Measurements from ENCODE around the gene PTPRU.
A peak's percentile ranks its signal among the peaks of the same experiment; 100 is the strongest.
"Not testable (repeated sequence)": the region's sequence is repeated elsewhere in the genome, so short reads cannot be mapped to it uniquely, and the experiment has no call there.

Gene PTPRU

GRCh38 chr1:29211086-29212030, 25.0 kb upstream of the PTPRU start:
- Histone ChIP-seq H3K9me3 (ENCODE audit: low read depth, low read length) (no peaks in the 10 kb centered on the region), H3K4me3 (no peak overlapping the region), H3K9ac (ENCODE audit: insufficient read length) (no peak overlapping the region), H3K36me3 (ENCODE audit: insufficient read depth, low read length) (peaks cover 57% of the 10 kb centered on the region), H3K27ac (no peak overlapping the region)
- TF ChIP-seq FOXP2 (optimal IDR thresholded peaks at IDR 0.05; ENCODE audit: control extremely low read depth, extremely low read length, insufficient read depth) (no peak), POLR2AphosphoS5 (IDR thresholded peaks at IDR 0.05; ENCODE audit: borderline replicate concordance, low read depth, low read length) (no peak), EZH2 (IDR thresholded peaks at IDR 0.05) (no peak)
- no peak for DNase-seq (ENCODE audit: low read depth, low spot score)

GRCh38 chr1:29213055-29213454, 23.3 kb upstream of the PTPRU start:
- H3K27ac ChIP-seq, result no peak overlapping the region
- DNase-seq (ENCODE audit: low read depth, low spot score), result no peak
- no peak overlapping the region for H3K9ac ChIP-seq (ENCODE audit: insufficient read length)
- H3K36me3 ChIP-seq (ENCODE audit: insufficient read depth, low read length), result peaks cover 52% of the 10 kb centered on the region
- no peak for TF ChIP-seq POLR2AphosphoS5 (IDR thresholded peaks at IDR 0.05; ENCODE audit: borderline replicate concordance, low read depth, low read length)
- no peak for TF ChIP-seq EZH2 (IDR thresholded peaks at IDR 0.05)
- TF ChIP-seq FOXP2 (optimal IDR thresholded peaks at IDR 0.05; ENCODE audit: control extremely low read depth, extremely low read length, insufficient read depth), result no peak
- no peak overlapping the region for H3K4me3 ChIP-seq
- H3K9me3 ChIP-seq (ENCODE audit: low read depth, low read length), result no peaks in the 10 kb centered on the region

GRCh38 chr1:29217633-29218032, 18.7 kb upstream of the PTPRU start:
- Histone ChIP-seq H3K9ac (ENCODE audit: insufficient read length) (no peak overlapping the region), H3K9me3 (ENCODE audit: low read depth, low read length) (no peaks in the 10 kb centered on the region), H3K27ac (no peak overlapping the region), H3K36me3 (ENCODE audit: insufficient read depth, low read length) (peaks cover 35% of the 10 kb centered on the region; the same call in 1 of the 2 replicates), H3K4me3 (no peak overlapping the region)
- no peak for DNase-seq (ENCODE audit: low read depth, low spot score)
- TF ChIP-seq EZH2 (IDR thresholded peaks at IDR 0.05), result no peak
- no peak for TF ChIP-seq POLR2AphosphoS5 (IDR thresholded peaks at IDR 0.05; ENCODE audit: borderline replicate concordance, low read depth, low read length)
- TF ChIP-seq FOXP2 (optimal IDR thresholded peaks at IDR 0.05; ENCODE audit: control extremely low read depth, extremely low read length, insufficient read depth), result no peak

- TF ChIP-seq EZH2 (IDR thresholded peaks at IDR 0.05), result no peak
- H3K36me3 ChIP-seq (ENCODE audit: insufficient read depth, low read length), result peaks cover 29% of the 10 kb centered on the region; the same call in 1 of the 2 replicates
- no peak overlapping the region for H3K4me3 ChIP-seq
- no peak for DNase-seq (ENCODE audit: low read depth, low spot score)
- no peak overlapping the region for H3K9ac ChIP-seq (ENCODE audit: insufficient read length)
- 0 out of 2 replicates have a peak overlapping the region, but pooled peaks have one; percentile 40 for H3K27ac ChIP-seq
- H3K9me3 ChIP-seq (ENCODE audit: low read depth, low read length), result no peaks in the 10 kb centered on the region
Observed at GRCh38 chr1:29218223-29218622, 18.1 kb upstream of the PTPRU start.

GRCh38 chr1:29221296-29221695, 15.0 kb upstream of the PTPRU start:
- DNase-seq (ENCODE audit: low read depth, low spot score), result no peak
- no peak for TF ChIP-seq EZH2 (IDR thresholded peaks at IDR 0.05)
- TF ChIP-seq POLR2AphosphoS5 (IDR thresholded peaks at IDR 0.05; ENCODE audit: borderline replicate concordance, low read depth, low read length), result no peak
- TF ChIP-seq FOXP2 (optimal IDR thresholded peaks at IDR 0.05; ENCODE audit: control extremely low read depth, extremely low read length, insufficient read depth), result no peak
- peaks cover 6% of the 10 kb centered on the region; the same call in 1 of the 2 replicates for H3K36me3 ChIP-seq (ENCODE audit: insufficient read depth, low read length)
- no peak overlapping the region for H3K4me3 ChIP-seq
- no peaks in the 10 kb centered on the region for H3K9me3 ChIP-seq (ENCODE audit: low read depth, low read length)
- no peak overlapping the region for H3K9ac ChIP-seq (ENCODE audit: insufficient read length)
- no peak overlapping the region for H3K27ac ChIP-seq

- H3K27ac ChIP-seq; H3K9me3 ChIP-seq (ENCODE audit: low read depth, low read length); DNase-seq (ENCODE audit: low read depth, low spot score); H3K4me3 ChIP-seq; H3K9ac ChIP-seq (ENCODE audit: insufficient read length); H3K36me3 ChIP-seq (ENCODE audit: insufficient read depth, low read length): not testable (repeated sequence)
Observed at GRCh38 chr1:29222260-29222659, 14.1 kb upstream of the PTPRU start.

GRCh38 chr1:29222686-29223085, 13.6 kb upstream of the PTPRU start:
- H3K9me3 ChIP-seq (ENCODE audit: low read depth, low read length), result no peaks in the 10 kb centered on the region
- H3K4me3 ChIP-seq, result no peak overlapping the region
- H3K27ac ChIP-seq, result no peak overlapping the region
- DNase-seq (ENCODE audit: low read depth, low spot score), result no peak
- TF ChIP-seq POLR2AphosphoS5 (IDR thresholded peaks at IDR 0.05; ENCODE audit: borderline replicate concordance, low read depth, low read length), result no peak
- no peak for TF ChIP-seq FOXP2 (optimal IDR thresholded peaks at IDR 0.05; ENCODE audit: control extremely low read depth, extremely low read length, insufficient read depth)
- TF ChIP-seq EZH2 (IDR thresholded peaks at IDR 0.05), result no peak
- no peak overlapping the region for H3K9ac ChIP-seq (ENCODE audit: insufficient read length)
- peaks cover 5% of the 10 kb centered on the region; the same call in 1 of the 2 replicates for H3K36me3 ChIP-seq (ENCODE audit: insufficient read depth, low read length)

- Histone ChIP-seq H3K36me3 (ENCODE audit: insufficient read depth, low read length) (peaks cover 5% of the 10 kb centered on the region; the same call in 1 of the 2 replicates), H3K9me3 (ENCODE audit: low read depth, low read length) (no peaks in the 10 kb centered on the region), H3K27ac (no peak overlapping the region), H3K9ac (ENCODE audit: insufficient read length) (no peak overlapping the region), H3K4me3 (no peak overlapping the region)
- TF ChIP-seq EZH2 (IDR thresholded peaks at IDR 0.05) (no peak), POLR2AphosphoS5 (IDR thresholded peaks at IDR 0.05; ENCODE audit: borderline replicate concordance, low read depth, low read length) (no peak), FOXP2 (optimal IDR thresholded peaks at IDR 0.05; ENCODE audit: control extremely low read depth, extremely low read length, insufficient read depth) (no peak)
- DNase-seq (ENCODE audit: low read depth, low spot score), result no peak
Observed at GRCh38 chr1:29223521-29223920, 12.8 kb upstream of the PTPRU start.

All from SK-N-MC (cell line).